Calu3 (cell line): ENCODE results near the gene PAXX. TPM values are rescaled to one million over a fixed set of nuclear protein-coding genes. Genes with fewer than 3 reads are reported as not detected.

Experiments used
- BruUV-seq: library from RNA; stranded (reverse); fragments of 400-500 nt; replicated peaks from 2 replicates; lab custom pipeline; 2021; lab: Mats Ljungman, UMichigan
- CTCF ChIA-PET: fragments of 300-600 bp; sonication (Branson Sonifier 250); formaldehyde crosslinking; loops from one replicate; lab custom pipeline; 2022; ENCODE audit warnings: antibody characterized with exemption; lab: Charles Lee
- DNase-seq: peaks from one replicate; pipeline ENCODE4 v3.0.0; 2022
- H3K27ac Mint-ChIP-seq: one replicate; pipeline ENCODE4 v1.8.0; 2022; ENCODE audit warnings: mixed read lengths; ENCODE audit not compliant: unreplicated experiment
- H3K27me3 Mint-ChIP-seq: one replicate; pipeline ENCODE4 v1.8.0; 2022; ENCODE audit warnings: mixed read lengths; ENCODE audit not compliant: unreplicated experiment
- H3K36me3 Mint-ChIP-seq: one replicate; pipeline ENCODE4 v1.8.0; 2022; ENCODE audit warnings: mild to moderate bottlenecking, moderate library complexity, mixed read lengths; ENCODE audit not compliant: insufficient read depth, unreplicated experiment
- H3K4me1 Mint-ChIP-seq: one replicate; pipeline ENCODE4 v1.8.0; 2022; ENCODE audit warnings: mild to moderate bottlenecking, low read depth, mixed read lengths; ENCODE audit not compliant: unreplicated experiment
- H3K4me3 Mint-ChIP-seq: one replicate; pipeline ENCODE4 v1.8.0; 2022; ENCODE audit warnings: mild to moderate bottlenecking, low read depth, moderate library complexity, mixed read lengths; ENCODE audit not compliant: unreplicated experiment
- H3K9me3 Mint-ChIP-seq: one replicate; pipeline ENCODE4 v1.8.0; 2022; ENCODE audit warnings: low read depth, mixed read lengths; ENCODE audit not compliant: unreplicated experiment
- intact Hi-C: fragments of 100-400 bp; cut with micrococcal nuclease; formaldehyde crosslinking; loops from one replicate; pipeline ENCODE4 v1.10.0; 2022; ENCODE audit not compliant: unreplicated experiment
- total RNA-seq: library from RNA; stranded (reverse); gene quantifications from 2 replicates; pipeline ENCODE4 v1.2.3, GENCODE V29; 2022
- TF ChIP-seq, protein P1 (sequence below): fragments of 200-600 bp; IDR thresholded peaks from one replicate; pipeline ENCODE4 v1.8.0; 2022; ENCODE audit warnings: antibody characterized with exemption; ENCODE audit not compliant: unreplicated experiment

The PAXX gene
- total RNA-seq, 1 experiment from 2014 or later, result 43.7 TPM

DNA sequence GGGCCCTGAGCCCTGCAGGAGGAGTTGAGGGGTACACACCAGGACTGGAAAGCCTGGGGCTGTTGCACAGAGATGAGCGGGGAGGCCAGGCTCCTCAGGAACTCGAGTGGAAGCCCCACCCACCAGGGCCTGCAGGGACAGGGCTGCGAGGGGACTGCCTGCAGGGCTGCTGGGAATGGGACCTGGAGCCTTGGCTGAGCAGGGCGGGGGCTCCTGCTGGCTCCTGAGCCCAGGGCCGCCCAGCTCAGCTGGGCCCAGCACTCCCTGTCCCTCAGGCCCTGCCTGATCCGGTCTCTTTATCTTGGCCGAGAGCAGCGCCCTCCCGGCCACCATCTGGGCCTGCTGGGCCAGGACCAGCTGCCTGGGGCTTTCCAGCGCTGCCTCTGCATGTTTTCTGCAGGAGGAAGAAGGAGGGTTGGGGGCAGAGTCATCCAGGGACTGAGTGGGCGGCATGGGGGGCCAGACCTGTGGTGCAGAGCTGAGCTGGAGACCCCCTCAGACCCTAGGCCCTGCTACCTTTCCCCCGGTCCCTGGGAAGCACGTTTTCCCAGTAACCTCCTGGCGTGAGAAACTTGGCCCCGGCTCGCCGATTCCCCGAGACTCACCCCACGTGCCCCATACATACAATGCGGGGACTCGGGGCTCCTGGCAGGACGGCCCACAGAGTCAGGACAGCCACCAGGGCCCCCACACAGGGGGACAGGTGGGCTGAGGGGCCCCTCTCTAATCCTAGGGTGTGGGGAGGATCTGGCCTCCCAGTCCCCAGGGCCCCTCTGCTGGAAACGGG, 30.8 kb upstream of the PAXX start:
- CTCF ChIA-PET, result no interaction called here
- H3K36me3 Mint-ChIP-seq, result peaks cover 11% of the 10 kb centered on the region

DNA sequence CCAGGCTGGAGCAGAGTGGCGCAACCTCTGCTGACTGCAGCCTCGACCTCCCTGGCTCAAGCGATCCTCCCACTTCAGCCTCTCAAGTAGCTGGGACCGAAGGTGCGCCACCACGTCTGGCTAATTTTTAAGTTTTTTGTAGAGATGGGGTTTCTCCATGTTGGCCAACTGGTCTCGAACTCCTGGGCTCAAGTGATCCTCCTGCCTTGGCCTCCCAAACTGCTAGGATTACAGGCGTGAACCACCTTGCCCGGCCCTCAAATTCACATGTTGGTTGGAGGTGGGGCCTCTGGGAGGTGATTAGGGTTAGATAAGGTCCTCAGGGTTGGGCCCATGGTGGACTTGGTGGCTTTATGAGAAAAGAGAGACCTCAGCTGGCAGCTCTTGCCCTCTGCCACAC, 30.1 kb upstream of the PAXX start:
- intact Hi-C loops, result no loop called here
- CTCF ChIA-PET, result no interaction called here
- Mint-ChIP-seq H3K4me1 (no peaks in the 10 kb centered on the region), H3K27ac (no peak overlapping the region), H3K4me3 (no peak overlapping the region), H3K27me3 (no peaks in the 10 kb centered on the region), H3K9me3 (no peaks in the 10 kb centered on the region), H3K36me3 (peaks cover 11% of the 10 kb centered on the region)
- TF ChIP-seq, protein P1, sequence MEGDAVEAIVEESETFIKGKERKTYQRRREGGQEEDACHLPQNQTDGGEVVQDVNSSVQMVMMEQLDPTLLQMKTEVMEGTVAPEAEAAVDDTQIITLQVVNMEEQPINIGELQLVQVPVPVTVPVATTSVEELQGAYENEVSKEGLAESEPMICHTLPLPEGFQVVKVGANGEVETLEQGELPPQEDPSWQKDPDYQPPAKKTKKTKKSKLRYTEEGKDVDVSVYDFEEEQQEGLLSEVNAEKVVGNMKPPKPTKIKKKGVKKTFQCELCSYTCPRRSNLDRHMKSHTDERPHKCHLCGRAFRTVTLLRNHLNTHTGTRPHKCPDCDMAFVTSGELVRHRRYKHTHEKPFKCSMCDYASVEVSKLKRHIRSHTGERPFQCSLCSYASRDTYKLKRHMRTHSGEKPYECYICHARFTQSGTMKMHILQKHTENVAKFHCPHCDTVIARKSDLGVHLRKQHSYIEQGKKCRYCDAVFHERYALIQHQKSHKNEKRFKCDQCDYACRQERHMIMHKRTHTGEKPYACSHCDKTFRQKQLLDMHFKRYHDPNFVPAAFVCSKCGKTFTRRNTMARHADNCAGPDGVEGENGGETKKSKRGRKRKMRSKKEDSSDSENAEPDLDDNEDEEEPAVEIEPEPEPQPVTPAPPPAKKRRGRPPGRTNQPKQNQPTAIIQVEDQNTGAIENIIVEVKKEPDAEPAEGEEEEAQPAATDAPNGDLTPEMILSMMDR, result no peak
- DNase-seq, result no peak
- BruUV-seq, result no TSS peak

More for the DNA sequence above, 30.8 kb upstream of the PAXX start:
- no peak for DNase-seq
- H3K9me3 Mint-ChIP-seq, result no peaks in the 10 kb centered on the region
- intact Hi-C loops, result no loop called here
- no peak overlapping the region for H3K4me3 Mint-ChIP-seq
- BruUV-seq, result no TSS peak
- H3K27ac Mint-ChIP-seq, result no peak overlapping the region
- H3K27me3 Mint-ChIP-seq, result no peaks in the 10 kb centered on the region
- no peaks in the 10 kb centered on the region for H3K4me1 Mint-ChIP-seq
- TF ChIP-seq, protein P1, result no peak

DNA sequence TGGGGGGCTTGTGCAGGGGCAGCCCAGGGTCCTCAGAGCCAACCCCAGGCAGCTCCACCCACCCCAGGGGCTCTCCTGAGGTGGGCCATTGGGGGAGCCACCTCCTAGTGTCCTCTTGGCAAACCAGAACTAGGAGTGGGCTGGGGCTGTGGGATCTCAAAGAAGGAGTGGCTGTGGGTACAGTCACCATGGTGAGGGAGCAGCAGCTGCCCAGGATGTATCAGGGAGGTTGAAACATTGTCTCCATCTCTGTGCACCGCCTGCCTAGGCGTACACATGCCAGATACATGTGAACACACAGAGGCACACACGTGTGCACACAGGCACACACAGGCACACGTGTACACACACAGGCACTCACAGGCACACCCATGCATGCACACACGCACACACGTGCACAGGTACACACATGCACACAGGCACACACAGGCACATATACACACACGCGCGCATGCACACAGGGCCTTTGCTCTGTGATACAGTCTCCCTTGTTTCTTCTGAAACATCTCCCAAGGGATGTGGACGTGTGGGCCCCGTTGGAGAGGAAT, 29.4 kb upstream of the PAXX start:
- Mint-ChIP-seq H3K4me1 (no peaks in the 10 kb centered on the region), H3K36me3 (peaks cover 11% of the 10 kb centered on the region), H3K4me3 (no peak overlapping the region), H3K27ac (no peak overlapping the region), H3K9me3 (no peaks in the 10 kb centered on the region), H3K27me3 (no peaks in the 10 kb centered on the region)
- DNase-seq, result no peak
- intact Hi-C loops, result no loop called here
- BruUV-seq, result no TSS peak
- CTCF ChIA-PET, result no interaction called here
- TF ChIP-seq, protein P1, result no peak

DNA sequence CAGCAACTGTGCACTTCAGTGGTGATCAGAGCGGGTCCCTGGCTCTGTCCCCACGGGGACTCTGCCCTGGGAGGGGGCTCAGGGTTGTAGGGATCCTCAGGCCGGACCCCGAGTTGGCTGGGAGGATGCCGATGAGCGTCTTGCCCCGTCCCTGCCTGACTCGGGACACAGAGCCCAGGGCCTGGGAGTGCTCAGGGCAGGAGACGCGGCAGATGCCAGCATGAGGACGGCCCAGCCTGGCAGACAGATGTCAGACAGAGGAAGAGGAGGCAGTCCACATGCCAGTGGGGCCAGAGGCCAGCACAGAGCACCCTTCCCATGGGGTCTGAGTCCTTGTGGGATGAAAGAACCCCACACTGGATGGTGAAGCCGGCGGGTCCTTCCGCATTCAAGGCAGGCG, 28.9 kb upstream of the PAXX start:
- Mint-ChIP-seq H3K9me3 (no peaks in the 10 kb centered on the region), H3K4me3 (no peak overlapping the region), H3K36me3 (peaks cover 11% of the 10 kb centered on the region), H3K4me1 (no peaks in the 10 kb centered on the region), H3K27me3 (no peaks in the 10 kb centered on the region), H3K27ac (no peak overlapping the region)
- intact Hi-C loops, result no loop called here
- no TSS peak for BruUV-seq
- CTCF ChIA-PET, result no interaction called here
- DNase-seq, result no peak
- TF ChIP-seq, protein P1, result no peak
